Transverse colon (tissue), 4 donors: ENCODE measurements around the gene ARL15. TPM values are rescaled to one million over a fixed set of nuclear protein-coding genes. Genes with fewer than 3 reads are reported as not detected.

ENCODE experiments used
- DNase-seq: peaks from one replicate; pipeline ENCODE4 v3.0.0-alpha.2; 2019
- H3K27ac ChIP-seq, 4 donors: fragments of 200-600 bp; sonication (generic); 2 replicates each; pipeline ENCODE4 v1.5.1; 2016 to 2018; ENCODE audit warnings: inconsistent platforms in 4 of 4
- H3K27me3 ChIP-seq: fragments of 200-600 bp; sonication (generic); 2 replicates; pipeline ENCODE4 v1.5.1; 2017; ENCODE audit warnings: inconsistent platforms
- H3K36me3 ChIP-seq, 4 donors: fragments of 200-600 bp; sonication (generic); 2 replicates each; pipeline ENCODE4 v1.5.1; 2017 to 2019; ENCODE audit warnings: inconsistent platforms in 4 of 4
- H3K4me1 ChIP-seq, 4 donors: fragments of 200-600 bp; sonication (generic); 2 replicates each; pipeline ENCODE4 v1.5.1; 2017 to 2020; ENCODE audit warnings: inconsistent platforms in 4 of 4
- H3K4me3 ChIP-seq, 4 donors: fragments of 200-600 bp; sonication (generic); 1 replicate in 1 of 4; 2 replicates in 3 of 4; pipeline versions ENCODE4 v1.5.1 to v1.6.1; 2017 to 2019; ENCODE audit warnings: inconsistent platforms in 4 of 4
- H3K9me3 ChIP-seq, 2 donors: fragments of 200-600 bp; sonication (generic); 2 replicates each; pipeline ENCODE4 v1.5.1; 2017 to 2019; ENCODE audit warnings: inconsistent platforms in 2 of 2
- CTCF ChIP-seq, 5 experiments: fragments of 200-600 bp in 3 of 5; fragments of 450-650 bp in 2 of 5; sonication (generic) in 3 of 5; IDR thresholded peaks; 1 replicate in 2 of 5; 2 replicates in 3 of 5; pipeline ENCODE4 v1.5.1; 2016 to 2017; ENCODE audit warnings: antibody characterized with exemption in 5 of 5, inconsistent platforms in 3 of 5, mild to moderate bottlenecking in 2 of 5, moderate library complexity in 1 of 5
- EP300 ChIP-seq: sonication (generic); formaldehyde crosslinking; IDR thresholded peaks from one replicate; pipeline ENCODE4 v1.6.1; 2017; ENCODE audit warnings: antibody characterized with exemption, low read depth
- POLR2A ChIP-seq: fragments of 450-650 bp; IDR thresholded peaks from one replicate; pipeline ENCODE4 v1.6.1; 2016; ENCODE audit warnings: antibody characterized with exemption, mild to moderate bottlenecking, moderate library complexity
- POLR2AphosphoS5 ChIP-seq, 3 donors: sonication (generic); formaldehyde crosslinking; IDR thresholded peaks; one replicate each; pipeline ENCODE4 v1.6.1; 2016; ENCODE audit warnings: antibody characterized with exemption in 3 of 3
- WGBS, 2 donors: methylation state at CpG; one replicate each; pipeline ENCODE4 v1.1.5; 2018; ENCODE audit warnings: low coverage in 1 of 2; 5-methylcytosine and 5-hydroxymethylcytosine counted together
- in situ Hi-C, 4 donors: fragments of 200-750 bp; cut with MboI; loops; one replicate each; pipeline versions ENCODE4 v1.15.0 to v1.15.1; 2017; ENCODE audit warnings: low sequenced_read_pairs in 3 of 4, low pct_ligation_motif_present in 1 of 4, low pct_unique_long_range_greater_than_20kb in 1 of 4
- intact Hi-C: fragments of 100-400 bp; cut with DNase I; formaldehyde crosslinking; loops from one replicate; pipeline ENCODE4 v1.15.1; 2023; ENCODE audit warnings: low total_unique reads
- total RNA-seq, 4 donors: library from RNA; depleted of rRNA; stranded (reverse); fragments of >200 nt; gene quantifications; one replicate each; pipeline ENCODE4 v1.1.0, GENCODE V29; 2016

Gene ARL15
- total RNA-seq, 4 donors from 2014 or later = 9.0 to 57.1 (median 27.7) TPM

DNA sequence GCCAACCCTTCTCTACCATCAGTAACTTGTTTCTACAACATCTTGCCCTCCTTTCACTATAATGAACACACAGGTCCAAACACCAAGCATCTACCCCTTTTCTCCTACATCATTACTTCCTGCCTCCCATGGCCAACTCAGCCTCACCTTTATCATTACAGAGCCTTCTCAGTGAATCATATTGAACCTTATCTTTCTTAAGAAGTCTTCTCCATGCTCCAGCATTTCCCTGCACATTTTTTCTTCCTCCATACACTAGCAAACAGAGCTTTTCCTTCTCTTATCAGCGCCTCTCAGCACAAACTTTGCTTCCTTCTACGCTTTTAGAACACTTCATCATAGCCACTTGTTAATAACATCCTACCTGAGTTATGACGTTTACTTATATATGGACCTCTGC, 148.2 kb downstream of the ARL15 start:
- intact Hi-C loops = no loop called here
- Histone ChIP-seq H3K4me3 (no peak overlapping the region), H3K4me1 (no peaks in the 10 kb centered on the region), H3K9me3 (no peaks in the 10 kb centered on the region), H3K36me3 (peaks cover 0 to 4% (median 0%) of the 10 kb centered on the region in 4 donors), H3K27me3 (no peaks in the 10 kb centered on the region), H3K27ac (no peak overlapping the region)
- DNase-seq = no peak
- TF ChIP-seq POLR2A = no peak
- no peak for TF ChIP-seq POLR2AphosphoS5 (IDR thresholded peaks at IDR 0.05)
- no peak for TF ChIP-seq CTCF (IDR thresholded peaks at IDR 0.05)
- no peak for TF ChIP-seq EP300
- 97% methylated on average over 3 of the region's 3 CpGs for WGBS, 2 donors
- in situ Hi-C loops = no loop called here

DNA sequence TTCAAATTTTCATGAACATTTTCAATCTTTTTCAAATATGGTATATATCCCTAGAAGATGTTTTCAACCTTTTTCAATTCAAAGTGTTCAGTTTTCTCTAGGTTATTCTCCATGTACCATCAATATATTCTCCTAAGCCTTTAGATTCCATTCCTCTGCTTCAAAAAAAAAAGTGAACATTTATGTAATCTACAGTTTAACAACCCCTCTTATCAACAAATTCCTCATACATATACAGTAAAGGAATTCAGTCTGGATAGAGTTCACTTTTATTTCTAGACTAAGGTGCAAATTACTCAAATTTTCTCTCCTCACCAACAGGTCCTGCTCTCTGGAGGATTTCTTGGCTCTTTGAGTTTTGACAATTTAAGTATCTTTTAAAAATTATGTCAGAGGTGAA, 150.0 kb downstream of the ARL15 start:
- DNase-seq = no peak
- Histone ChIP-seq H3K36me3 (peaks cover 0 to 3% (median 0%) of the 10 kb centered on the region in 4 donors), H3K9me3 (no peaks in the 10 kb centered on the region), H3K4me1 (no peaks in the 10 kb centered on the region), H3K27me3 (no peaks in the 10 kb centered on the region), H3K27ac (no peak overlapping the region), H3K4me3 (no peak overlapping the region)
- in situ Hi-C loops (no loop called here), intact Hi-C loops (no loop called here)
- no peak for TF ChIP-seq CTCF (IDR thresholded peaks at IDR 0.05)
- TF ChIP-seq EP300 = no peak
- no peak for TF ChIP-seq POLR2A
- TF ChIP-seq POLR2AphosphoS5 (IDR thresholded peaks at IDR 0.05) = no peak

GRCh38 chr5:54159893-54160195, 150.5 kb downstream of the ARL15 start:
- TF ChIP-seq POLR2A (no peak), CTCF (IDR thresholded peaks at IDR 0.05) (no peak), POLR2AphosphoS5 (IDR thresholded peaks at IDR 0.05) (no peak), EP300 (no peak)
- no peak for DNase-seq
- no peaks in the 10 kb centered on the region for H3K27me3 ChIP-seq
- no peaks in the 10 kb centered on the region for H3K4me1 ChIP-seq
- 71 to 73% methylated on average over 2 of the region's 2 CpGs for WGBS, 2 donors
- intact Hi-C loops = no loop called here
- H3K4me3 ChIP-seq = no peak overlapping the region
- H3K9me3 ChIP-seq = no peaks in the 10 kb centered on the region
- H3K36me3 ChIP-seq = no peaks in the 10 kb centered on the region
- H3K27ac ChIP-seq = no peak overlapping the region
- in situ Hi-C loops = no loop called here

GRCh38 chr5:54159153-54159892, 151.1 kb downstream of the ARL15 start:
- 73 to 88% methylated on average over 4 of the region's 4 CpGs for WGBS, 2 donors
- Histone ChIP-seq H3K4me1 (no peaks in the 10 kb centered on the region), H3K27ac (no peak overlapping the region), H3K27me3 (no peaks in the 10 kb centered on the region), H3K4me3 (no peak overlapping the region), H3K36me3 (no peaks in the 10 kb centered on the region), H3K9me3 (no peaks in the 10 kb centered on the region)
- no peak for TF ChIP-seq EP300
- no peak for TF ChIP-seq CTCF (IDR thresholded peaks at IDR 0.05)
- no peak for TF ChIP-seq POLR2AphosphoS5 (IDR thresholded peaks at IDR 0.05)
- no peak for TF ChIP-seq POLR2A
- intact Hi-C loops (no loop called here), in situ Hi-C loops (no loop called here)
- DNase-seq = no peak
